GM18870 (cell line): Measurements from ENCODE around the gene ZNF587.
"Not testable (repeated sequence)": the region's sequence is repeated elsewhere in the genome, so short reads cannot be mapped to it uniquely, and the experiment has no call there.

ENCODE experiments used
- ATAC-seq: cut with Tn5 transposase; IDR thresholded peaks from one replicate; pipeline ENCODE4 v1.9.1; 2021; ENCODE audit warnings: moderate library complexity; ENCODE audit not compliant: unreplicated experiment

ZNF587 gene

DNA sequence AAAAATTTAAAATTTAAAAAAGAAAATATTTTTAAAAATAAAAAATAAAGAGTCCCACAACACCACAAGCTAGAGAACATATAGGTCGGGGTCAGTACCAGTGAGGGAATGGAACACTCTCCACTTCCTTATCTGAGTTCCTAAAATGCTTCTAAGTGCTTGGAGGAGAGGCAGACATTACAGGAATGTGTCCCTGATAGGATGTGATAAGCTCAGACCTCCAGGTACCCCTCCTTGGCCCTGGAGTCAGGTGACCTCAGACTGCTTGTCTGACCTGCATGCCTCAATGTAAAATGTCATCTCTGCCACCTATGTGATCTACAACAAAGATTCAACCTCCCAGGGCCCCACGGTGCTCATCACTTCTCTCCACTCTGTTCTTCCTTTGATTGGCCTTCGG lies 36.4 kb downstream of the ZNF587 start:
- ATAC-seq: no peak

GRCh38 chr19:57887195-57887941 lies 37.7 kb downstream of the ZNF587 start:
- no peak for ATAC-seq

DNA sequence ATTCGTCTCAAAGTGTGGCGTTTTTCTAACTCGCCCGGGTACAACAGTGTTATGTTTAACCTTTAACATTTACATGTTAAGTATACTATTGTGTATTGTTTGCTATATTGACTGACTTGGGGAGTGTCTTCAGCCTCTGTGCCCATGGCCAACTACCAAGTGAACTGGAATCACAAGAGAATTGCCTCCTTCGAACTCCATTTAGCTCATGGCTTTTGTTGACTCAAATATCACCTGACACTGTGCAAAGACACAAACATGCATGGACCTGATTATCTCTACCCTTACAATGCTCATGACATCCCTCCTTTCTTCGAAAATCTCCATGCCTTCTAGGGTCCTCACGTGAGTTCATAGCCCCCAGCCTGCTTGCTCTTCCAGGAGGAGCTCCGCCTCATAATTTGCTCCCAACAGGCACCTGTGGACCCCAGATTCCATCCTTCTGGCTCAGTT lies 38.5 kb downstream of the ZNF587 start:
- no peak for ATAC-seq

DNA sequence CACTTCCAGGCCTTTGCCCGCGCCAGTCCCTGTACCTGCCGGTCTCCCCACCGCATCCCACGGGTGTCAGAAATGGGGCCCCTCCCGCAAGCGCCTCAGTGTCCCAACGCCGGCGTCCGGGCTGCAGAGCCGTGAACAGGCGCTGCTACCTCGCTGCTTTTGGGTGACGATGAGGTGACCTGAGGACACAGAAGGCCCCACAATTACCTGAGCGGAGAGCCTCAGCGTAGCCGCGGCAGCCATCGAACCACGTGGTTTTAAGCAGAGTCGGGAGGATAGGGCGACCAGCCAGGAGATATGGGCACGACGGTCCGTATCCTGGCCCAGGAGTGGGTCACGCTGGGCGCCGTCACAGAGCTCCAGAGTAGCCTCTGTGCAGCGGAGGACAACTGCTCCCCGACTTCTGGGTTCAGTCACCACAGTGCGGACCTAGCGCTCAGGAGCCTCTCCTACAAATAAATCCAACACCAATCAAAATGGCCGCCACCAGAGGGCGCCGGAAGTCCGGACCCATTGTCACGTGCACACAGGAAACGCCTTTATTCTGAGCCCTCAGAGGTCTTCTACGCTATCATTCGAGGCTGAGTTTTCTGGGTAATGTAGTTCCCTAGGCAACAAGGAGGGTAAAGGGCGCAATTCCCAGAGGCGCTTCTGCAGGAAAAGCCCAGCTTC lies 39.0 kb downstream of the ZNF587 start, which contains the start of gene ZNF814:
Gene ZNF814 (minus strand): TSS at position 478 of the 672 bp plus-strand sequence. CDS start 235 bp downstream, at position 243.
- peak; percentile 61 for ATAC-seq

GRCh38 chr19:57890706-57891105 lies 41.0 kb downstream of the ZNF587 start:
- not testable (repeated sequence) for ATAC-seq

- ATAC-seq: no peak
Observed at GRCh38 chr19:57900311-57900710, 50.7 kb downstream of the ZNF587 start.

GRCh38 chr19:57903618-57904184 lies 54.0 kb downstream of the ZNF587 start:
- ATAC-seq: no peak

- ATAC-seq: no peak
Observed at GRCh38 chr19:57905258-57905657, 55.6 kb downstream of the ZNF587 start.

DNA sequence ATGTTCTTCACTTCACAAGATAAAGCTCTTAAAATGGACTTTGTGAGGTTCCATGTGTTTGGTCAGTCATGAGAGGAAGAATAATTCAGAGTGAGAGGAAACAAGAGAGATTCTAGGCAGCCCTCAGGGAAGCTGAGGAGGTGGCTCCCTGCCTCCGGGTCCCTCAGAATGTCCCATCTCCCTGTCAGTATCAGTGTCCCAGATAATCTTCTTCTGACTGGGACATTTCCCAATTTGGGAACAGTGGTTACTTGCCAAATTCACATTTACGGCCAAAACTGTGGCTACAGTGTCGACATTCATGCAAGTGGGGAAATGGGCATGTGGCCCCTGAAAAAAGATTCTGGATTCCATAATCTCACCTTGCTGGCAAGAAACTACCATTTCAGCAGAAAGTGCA lies 57.7 kb downstream of the ZNF587 start:
- no peak for ATAC-seq

GRCh38 chr19:57914531-57914930 lies 64.9 kb downstream of the ZNF587 start:
- no peak for ATAC-seq
